ENCODE results near the gene EPHB2.

The EPHB2 gene

DNA sequence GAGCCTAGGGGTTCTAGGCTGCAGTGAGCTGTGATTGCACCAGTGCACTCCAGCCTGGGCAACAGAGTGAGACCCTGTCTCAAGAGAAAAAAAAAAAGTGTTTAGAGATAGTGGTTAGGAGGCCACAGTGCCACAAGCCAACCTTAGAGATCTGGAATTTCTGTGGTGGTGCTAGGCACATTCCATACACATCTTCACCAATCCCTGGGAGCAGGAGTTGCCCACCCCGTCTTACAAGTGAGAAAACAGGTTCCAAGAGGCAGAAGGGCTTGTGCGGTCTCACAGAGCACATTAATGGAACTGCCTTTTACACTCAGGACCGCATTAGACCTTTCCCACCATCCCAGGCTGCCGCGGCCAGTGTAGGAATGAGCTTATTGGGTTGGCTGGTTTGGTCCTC lies 93.2 kb downstream of the EPHB2 start:
- DNase-seq (ENCODE audit: low read depth), result no peak
- TF ChIP-seq, protein P1, sequence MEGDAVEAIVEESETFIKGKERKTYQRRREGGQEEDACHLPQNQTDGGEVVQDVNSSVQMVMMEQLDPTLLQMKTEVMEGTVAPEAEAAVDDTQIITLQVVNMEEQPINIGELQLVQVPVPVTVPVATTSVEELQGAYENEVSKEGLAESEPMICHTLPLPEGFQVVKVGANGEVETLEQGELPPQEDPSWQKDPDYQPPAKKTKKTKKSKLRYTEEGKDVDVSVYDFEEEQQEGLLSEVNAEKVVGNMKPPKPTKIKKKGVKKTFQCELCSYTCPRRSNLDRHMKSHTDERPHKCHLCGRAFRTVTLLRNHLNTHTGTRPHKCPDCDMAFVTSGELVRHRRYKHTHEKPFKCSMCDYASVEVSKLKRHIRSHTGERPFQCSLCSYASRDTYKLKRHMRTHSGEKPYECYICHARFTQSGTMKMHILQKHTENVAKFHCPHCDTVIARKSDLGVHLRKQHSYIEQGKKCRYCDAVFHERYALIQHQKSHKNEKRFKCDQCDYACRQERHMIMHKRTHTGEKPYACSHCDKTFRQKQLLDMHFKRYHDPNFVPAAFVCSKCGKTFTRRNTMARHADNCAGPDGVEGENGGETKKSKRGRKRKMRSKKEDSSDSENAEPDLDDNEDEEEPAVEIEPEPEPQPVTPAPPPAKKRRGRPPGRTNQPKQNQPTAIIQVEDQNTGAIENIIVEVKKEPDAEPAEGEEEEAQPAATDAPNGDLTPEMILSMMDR (IDR thresholded peaks at IDR 0.05; ENCODE audit: low read length, missing control alignments), result no peak
- H3K4me3 ChIP-seq (replicated peaks; ENCODE audit: low read depth, low read length), result no peak overlapping the region

DNA sequence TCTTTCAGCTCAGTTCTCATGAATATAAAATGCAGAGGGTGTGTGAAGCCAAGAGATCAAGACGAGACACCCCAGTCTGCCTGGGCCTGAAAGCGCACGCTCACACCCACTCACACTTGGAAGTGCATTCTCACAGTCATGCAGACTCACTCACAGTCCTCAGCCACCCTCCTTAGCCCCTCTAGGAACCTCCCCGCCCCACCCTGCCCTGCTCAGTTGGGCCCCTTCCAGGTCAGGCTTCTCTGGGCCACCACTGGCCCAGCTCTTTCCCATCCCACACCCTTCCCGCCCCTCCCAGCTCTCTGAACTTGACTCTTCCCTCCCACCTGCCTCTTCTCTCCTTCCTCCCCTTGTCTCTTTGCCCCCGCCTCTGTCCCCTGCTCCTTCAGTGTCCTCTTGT lies 93.8 kb downstream of the EPHB2 start:
- no peak for DNase-seq (ENCODE audit: low read depth)
- TF ChIP-seq, protein P1 (IDR thresholded peaks at IDR 0.05; ENCODE audit: low read length, missing control alignments), result no peak
- H3K4me3 ChIP-seq (replicated peaks; ENCODE audit: low read depth, low read length), result no peak overlapping the region

DNA sequence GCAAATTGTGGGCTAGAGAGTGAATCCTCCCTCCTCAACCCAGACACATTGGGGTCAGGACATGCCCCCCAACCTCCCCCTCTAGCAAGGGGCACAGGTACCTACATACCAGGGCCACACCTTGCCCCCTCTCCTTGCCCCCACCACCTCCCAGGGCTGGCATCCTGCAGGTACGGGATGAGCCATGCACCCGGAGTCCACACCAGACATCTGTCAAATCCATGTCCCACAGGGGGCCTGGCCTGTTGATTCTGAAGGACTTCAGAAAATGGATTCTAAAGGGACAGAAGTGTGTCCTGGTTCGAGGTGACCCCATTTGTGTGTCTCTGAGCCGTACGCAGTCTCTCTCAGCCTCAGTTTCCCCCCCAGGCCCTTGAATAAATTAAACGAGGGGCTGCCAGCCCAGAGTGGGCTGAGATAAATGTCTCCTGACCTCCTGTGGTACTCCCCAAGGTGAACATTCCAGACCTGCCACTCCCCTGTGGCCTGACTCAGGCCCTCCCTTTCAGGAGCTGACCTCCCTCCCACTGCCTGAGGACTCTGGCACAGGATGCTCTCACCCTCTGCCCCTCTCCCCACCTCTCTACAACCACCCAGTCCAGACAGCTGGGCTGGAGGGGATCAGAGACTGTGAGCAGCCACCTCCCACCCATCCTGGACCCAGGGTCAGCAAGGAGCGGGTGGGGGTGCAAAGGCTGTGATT lies 94.5 kb downstream of the EPHB2 start:
- TF ChIP-seq, protein P1 (IDR thresholded peaks at IDR 0.05; ENCODE audit: low read length, missing control alignments), result no peak
- no peak for DNase-seq (ENCODE audit: low read depth)
- H3K4me3 ChIP-seq (replicated peaks; ENCODE audit: low read depth, low read length), result no peak overlapping the region

DNA sequence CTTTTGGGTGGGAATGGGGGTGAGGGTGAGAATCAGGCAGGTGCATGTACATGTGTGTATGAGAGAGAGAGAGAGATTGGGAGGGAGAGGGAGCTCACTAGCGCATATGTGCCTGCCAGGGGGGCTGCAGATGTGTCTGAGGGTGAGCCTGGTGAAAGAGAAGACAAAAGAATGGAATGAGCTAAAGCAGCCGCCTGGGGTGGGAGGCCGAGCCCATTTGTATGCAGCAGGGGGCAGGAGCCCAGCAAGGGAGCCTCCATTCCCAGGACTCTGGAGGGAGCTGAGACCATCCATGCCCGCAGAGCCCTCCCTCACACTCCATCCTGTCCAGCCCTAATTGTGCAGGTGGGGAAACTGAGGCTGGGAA lies 95.0 kb downstream of the EPHB2 start:
- H3K4me3 ChIP-seq (replicated peaks; ENCODE audit: low read depth, low read length), result no peak overlapping the region
- no peak for DNase-seq (ENCODE audit: low read depth)
- TF ChIP-seq, protein P1 (IDR thresholded peaks at IDR 0.05; ENCODE audit: low read length, missing control alignments), result no peak

DNA sequence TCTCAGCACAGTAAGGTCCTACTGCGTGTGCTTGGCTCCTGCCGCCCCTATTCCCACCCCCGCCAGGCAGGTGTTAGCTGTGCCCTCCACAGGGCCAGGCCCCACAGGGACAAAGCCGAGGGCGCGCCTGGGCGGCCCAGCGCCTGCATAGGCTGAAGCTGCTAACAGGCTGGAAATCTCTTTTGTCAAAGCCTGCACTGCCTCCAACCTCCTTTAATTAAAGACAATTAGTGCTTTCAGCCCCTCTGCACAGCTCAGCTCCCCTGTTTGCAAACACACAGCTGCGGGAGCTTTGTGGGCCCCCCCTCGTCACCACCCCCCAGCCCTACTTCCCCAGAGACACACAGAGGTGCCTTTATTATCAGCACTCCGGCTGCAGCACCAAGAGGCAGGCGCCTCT lies 95.9 kb downstream of the EPHB2 start:
- TF ChIP-seq, protein P1 (IDR thresholded peaks at IDR 0.05; ENCODE audit: low read length, missing control alignments), result no peak
- no peak overlapping the region for H3K4me3 ChIP-seq (replicated peaks; ENCODE audit: low read depth, low read length)
- DNase-seq (ENCODE audit: low read depth), result no peak

DNA sequence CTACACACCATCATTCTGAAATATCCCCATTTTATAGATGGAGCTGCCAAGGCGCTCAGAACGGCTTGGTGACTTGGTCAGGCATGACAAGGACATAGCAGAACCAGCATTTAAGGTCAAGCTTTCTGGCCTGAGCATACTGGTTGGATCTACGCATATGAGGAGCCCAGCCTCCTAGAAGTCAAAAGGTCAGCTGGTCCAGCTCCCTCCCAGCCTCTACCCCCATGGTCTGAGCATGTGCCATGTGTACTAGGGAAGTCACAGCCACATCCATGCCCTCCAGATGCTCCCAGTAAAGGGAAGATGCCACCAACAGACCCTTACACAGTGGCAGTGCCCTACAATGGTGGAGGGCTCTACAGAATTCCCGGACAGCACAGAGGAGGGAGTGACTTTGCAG lies 96.7 kb downstream of the EPHB2 start:
- TF ChIP-seq, protein P1 (IDR thresholded peaks at IDR 0.05; ENCODE audit: low read length, missing control alignments), result no peak
- H3K4me3 ChIP-seq (replicated peaks; ENCODE audit: low read depth, low read length), result no peak overlapping the region
- DNase-seq (ENCODE audit: low read depth), result no peak

DNA sequence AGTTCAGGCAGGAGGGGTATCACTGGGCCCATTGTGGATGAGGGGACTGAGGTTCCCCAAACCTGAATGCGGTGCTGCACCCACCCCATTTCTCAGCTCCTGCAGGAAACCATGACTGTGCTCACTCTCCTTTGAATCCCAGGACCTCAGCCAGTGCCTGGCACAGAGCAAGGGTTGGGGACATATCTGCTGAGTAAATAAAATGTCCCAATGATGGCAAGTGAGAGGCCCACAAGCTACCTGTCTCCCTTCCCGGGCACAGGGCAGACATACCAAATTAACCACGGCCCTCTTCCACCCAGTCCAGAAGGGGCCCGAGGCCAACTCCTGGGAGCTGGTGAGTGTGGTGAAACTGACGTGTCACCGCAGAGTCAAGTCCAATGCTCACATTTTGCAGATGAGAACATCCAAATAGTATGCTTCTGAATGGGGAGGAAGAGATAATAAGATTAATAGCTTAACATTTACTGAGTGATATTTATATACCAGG lies 97.6 kb downstream of the EPHB2 start:
- peak; percentile 66 for DNase-seq (ENCODE audit: low read depth)
- H3K4me3 ChIP-seq (replicated peaks; ENCODE audit: low read depth, low read length), result no peak overlapping the region
- TF ChIP-seq, protein P1 (IDR thresholded peaks at IDR 0.05; ENCODE audit: low read length, missing control alignments), result no peak

Measured in fibroblast of pulmonary artery (primary cell).